ENCODE measurements around the gene CAMSAP3.

GRCh38 chr19:7562646-7563393, 32.8 kb upstream of the CAMSAP3 start:
- no peak for TF ChIP-seq POLR2A (IDR thresholded peaks at IDR 0.05)
- no peak for TF ChIP-seq CTCF (IDR thresholded peaks at IDR 0.05)

All from adrenal gland (tissue), 5 donors.